Right kidney (tissue), 1 donor: Measurements from ENCODE around the gene ADAMTSL3.
"Not testable (repeated sequence)": the region's sequence is repeated elsewhere in the genome, so short reads cannot be mapped to it uniquely, and the experiment has no call there.

Source experiments
- DNase-seq: peaks from one replicate; pipeline ENCODE4 v3.0.0-alpha.2; 2016

Gene ADAMTSL3

DNA sequence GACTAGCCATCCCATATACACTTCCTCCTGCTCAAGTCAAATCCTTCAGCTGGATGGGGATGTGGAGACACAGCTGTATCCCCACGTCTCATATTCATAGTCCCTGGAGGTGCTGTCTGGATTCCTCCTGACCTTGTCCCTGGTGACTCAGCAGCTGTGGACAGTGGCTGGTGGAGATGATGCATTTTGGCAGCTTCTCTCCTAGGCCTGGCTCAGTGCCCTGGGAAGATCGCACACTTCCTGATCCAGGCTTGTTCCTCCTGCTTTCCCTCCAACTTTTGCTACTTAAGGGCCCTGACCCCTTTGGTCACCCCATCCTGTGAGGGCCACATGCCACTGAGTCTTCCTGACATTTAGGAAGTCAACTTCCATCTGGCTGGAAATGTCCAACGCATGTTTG, 44.4 kb downstream of the ADAMTSL3 start:
- DNase-seq: no peak

DNA sequence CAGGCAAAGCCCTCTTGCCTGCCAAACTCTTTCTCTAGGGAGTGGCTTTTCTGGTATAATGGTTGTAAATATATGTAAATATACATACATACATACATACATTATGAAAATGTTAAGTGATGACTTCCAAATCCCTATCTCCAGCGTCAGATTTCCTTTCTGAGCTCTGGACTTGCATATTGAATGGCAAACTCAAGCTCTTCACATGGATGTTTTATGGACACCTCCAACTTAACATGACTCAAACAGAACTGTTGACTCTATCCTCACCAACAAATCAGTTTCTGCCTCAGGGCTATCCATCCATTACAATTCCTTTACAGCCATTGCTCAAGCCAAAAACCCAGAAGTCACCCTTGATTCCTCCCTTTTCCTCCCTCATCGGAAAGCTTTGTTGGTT, 45.1 kb downstream of the ADAMTSL3 start:
- DNase-seq: no peak

DNA sequence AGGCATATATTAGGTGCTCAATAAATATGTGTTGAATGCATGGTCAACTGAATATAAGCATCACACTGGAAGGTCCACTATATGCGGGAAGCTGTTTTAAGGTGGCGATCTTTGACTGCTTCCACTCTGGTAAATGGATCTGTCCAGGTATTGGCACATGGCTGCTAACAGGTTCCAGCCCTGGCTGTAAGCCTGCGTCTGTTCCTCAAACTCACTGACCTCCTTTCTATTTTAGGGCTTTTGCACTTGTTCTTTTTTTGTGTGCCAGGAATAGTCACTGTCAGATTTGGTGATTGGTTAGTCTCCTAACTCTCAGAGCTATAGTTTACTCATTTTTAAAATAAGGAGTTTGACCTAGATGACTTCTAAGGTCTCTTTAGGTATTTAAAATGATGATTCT, 46.2 kb downstream of the ADAMTSL3 start:
- no peak for DNase-seq

DNA sequence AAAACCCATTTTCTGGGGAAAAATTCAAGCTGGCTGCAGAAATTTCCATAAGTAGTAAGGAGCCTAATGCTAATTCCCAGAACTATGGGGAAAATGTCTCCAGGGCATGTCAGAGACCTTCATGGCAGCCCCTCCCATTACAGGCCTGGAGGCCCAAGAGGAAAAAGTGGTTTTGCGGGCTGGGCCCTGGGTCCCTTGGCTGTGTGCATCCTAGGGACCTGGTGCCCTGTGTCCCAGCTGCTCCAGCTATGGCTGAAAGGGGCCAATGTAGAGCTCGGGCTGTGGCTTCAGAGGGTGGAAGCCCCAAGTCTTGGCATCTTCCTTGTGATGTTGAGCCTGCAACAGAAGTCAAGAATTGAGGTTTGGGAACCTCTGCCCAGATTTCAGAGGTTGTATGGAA, 48.4 kb downstream of the ADAMTSL3 start:
- DNase-seq: not testable (repeated sequence)

DNA sequence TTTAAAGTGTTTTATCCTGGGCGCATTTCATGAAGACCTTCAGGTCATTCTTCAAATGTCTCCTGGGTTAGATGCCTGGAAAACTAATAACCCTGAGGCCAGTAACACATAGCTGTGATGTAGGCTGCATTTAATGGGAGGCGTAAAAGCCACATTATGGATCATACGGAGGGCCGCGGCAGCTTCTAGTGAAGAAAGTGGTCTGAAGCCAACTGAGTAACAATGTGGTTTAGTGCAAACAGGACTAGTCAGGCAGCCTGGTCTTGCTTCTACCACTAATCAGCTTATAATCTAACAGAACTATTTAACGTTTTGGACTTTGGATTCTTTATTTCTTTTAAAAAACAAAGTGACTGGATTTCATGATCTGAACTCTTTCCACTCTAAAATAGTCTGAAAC, 54.4 kb downstream of the ADAMTSL3 start:
- no peak for DNase-seq

DNA sequence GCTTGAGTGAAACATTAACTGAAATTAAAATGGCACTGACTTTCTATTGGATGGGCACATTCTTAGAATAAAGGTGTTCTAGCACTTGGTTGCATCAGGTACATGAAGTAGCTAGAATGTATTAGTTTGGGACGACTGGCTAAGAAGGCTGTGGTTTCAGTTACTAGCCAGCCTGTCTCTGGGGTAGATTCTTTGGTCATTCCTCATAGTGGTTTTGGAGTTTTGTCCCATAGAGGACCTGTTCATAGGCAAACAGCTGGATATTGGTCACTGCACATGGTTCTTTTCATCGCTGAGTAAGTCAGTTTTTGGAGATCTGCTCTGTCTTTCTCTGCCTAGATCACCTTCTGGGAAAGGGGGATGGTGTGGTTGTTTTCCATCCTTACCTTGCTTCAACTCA, 55.3 kb downstream of the ADAMTSL3 start:
- no peak for DNase-seq

DNA sequence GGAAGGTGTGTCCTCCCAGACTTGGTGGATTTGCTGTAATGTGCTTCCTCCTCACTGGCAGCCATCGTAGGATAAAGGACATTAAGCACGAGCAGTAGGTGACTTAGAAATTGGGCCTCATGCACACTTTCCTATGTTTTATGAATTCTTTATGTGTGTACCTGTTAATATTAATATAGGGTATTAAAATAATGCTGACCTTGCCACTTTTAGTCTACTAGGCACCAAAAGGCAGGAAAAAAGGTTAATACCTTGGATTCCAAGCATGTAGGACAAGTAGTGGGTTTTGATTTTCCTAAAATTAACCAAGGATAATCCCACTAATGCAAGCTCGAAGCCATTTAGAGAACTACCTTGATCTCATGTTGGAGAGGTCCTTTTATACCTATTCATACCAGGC, 55.9 kb downstream of the ADAMTSL3 start:
- DNase-seq: no peak

DNA sequence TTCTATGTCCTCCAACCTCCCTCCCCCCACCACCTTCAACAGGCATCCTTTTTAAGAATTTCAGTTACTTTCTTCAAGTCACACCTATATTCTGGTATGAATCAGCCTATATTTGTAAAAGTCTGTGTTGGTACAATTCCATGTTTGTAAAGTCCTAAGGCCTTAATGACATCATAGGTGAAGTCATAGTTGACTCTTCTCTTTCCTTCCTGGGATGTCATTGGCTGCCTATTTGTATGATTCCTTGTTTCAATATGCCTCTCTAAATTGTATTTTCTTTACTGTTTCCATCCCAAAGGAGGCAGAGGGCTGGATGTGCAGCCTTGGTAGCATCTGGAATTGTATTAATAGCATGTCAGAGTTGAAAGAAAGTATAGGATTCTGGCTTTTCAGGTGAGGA, 56.5 kb downstream of the ADAMTSL3 start:
- DNase-seq: no peak

DNA sequence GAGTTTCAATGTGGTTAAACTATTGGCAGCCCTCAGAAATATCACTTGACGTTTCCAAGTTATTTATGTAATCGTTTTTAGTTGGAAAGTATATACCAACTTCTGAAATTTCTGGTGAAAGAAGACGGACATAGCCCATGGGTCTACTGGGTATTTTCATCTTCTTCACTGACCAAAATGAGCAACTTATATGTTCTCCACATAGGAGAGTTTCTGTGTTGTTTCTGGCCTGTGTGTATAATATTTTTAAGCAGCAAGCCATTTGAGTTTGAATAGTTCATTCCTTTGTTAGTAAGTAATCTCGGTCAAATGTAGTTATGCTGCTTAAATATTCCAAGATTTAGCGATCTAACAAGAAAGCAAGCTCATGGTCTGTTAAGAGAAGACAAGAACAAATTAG, 57.3 kb downstream of the ADAMTSL3 start:
- no peak for DNase-seq

DNA sequence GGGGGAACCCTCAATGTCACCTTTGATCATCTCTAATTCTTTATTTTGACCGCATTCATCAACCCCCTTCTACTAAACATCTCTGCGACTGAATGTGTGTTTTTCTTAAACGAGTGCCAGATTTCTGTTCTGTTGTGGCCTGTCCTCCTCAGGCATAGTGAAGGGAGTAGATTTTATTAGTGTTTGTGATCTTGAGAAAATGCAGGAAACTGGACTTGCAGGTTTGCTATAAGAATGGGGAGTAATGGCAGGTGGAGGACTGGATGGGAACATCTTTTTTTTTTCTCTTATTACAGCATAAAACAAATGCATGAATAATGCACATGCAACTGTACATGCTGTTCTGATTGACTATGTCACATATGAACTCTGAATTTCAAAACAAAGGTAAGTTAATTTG, 59.3 kb downstream of the ADAMTSL3 start:
- DNase-seq: no peak

DNA sequence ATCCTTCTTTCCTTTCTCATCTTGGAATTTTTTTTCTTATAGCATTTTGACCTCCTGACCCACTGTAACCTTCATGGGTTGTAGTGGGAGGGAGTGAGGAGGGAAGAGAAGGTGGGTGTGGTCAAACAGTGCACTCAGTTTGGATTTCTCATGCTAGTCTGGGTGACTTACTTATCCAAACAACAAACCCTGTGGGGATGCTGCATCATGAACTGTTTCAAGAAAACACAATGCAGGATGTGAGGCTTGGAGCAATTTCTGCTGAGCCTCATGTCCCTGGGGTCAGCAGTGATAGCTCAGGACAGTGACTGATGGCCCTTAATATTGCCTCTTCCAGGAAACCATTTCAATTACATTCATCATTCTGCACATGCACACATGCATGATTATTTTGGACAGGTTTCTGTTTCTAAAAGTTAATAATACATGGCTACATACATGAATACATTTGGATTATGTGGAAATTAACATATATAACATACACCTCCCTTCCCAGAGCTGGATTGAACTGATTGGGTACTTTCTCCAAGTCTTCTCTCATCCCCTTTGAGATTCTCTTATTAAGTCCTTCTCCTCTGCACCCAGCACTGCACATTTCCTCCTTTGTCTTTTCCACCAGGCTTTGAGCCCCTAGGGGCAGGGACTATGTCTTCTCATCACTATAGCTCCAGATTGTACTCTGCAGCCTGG, 61.2 kb downstream of the ADAMTSL3 start:
- no peak for DNase-seq

DNA sequence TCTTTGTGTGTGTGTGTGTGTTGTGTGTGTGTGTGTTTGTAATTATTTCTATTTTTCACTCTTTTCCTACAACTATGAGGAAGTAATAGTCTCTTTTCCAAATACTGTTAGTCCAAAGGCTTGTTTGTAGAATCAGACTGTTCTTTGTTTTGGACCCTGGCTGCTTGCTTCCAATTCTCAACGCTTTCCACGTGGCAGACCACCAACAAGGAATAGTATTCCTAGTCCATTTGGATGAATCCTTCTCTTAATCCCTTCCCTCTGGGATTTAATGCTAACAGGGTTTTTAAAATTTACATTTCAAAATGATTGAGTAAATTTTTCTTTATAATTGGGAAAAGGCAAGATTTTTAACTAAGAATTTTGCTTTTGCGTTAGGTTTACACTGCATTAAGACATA, 62.7 kb downstream of the ADAMTSL3 start:
- no peak for DNase-seq

DNA sequence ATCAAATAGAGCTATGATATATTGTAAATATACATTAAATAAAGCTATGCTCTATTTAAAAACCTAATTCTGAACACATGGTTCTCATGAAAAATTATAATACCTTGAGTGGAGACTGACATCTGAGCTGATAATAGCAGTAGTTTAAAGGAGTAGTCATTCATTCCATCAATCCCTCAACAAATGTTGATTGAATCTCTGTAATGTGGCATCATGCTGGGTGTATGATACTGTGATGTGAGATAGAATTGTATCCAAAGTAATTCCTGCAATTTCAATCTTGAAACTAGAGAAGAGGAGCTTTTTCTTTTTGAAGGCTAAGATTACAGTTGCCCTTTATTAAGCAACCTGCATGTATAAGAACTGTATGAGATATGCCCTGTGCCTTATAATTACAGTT, 63.1 kb downstream of the ADAMTSL3 start:
- no peak for DNase-seq

DNA sequence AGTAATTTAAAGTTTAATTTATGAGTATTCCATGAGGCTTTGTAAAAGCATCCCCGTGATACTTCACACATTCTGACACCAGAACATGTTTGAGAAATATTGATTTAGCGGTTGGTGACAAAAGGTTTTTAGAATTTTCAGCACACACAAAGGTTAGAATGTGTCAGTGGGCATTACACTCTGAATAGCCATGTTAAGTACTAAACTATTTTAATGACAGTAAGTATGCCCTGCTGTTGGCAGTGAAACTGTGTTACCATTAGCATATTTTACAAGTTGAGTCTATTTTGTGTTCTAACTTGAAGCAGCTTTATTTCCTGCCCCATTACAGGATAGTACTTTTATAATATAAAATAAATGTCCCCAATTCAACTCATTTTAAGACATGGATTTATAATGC, 66.5 kb downstream of the ADAMTSL3 start:
- no peak for DNase-seq

DNA sequence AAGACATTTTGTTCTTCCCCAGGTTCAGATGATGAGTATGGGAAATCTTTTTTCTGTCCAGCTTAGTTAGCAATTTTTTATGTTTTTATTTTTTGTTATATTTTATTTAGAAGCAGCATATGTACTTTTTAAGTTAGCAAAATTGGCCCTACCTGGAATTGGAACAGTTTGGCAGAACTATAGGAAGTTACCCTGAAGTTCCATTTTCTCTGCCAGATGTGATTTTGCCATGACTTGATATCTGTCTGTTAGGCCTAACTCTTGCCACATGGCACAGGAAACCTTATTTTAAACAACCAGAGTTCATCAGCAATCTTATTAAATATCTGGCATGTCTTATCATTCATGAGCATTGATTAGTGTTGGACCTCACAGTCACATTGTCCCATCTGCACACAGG, 67.1 kb downstream of the ADAMTSL3 start:
- no peak for DNase-seq

DNA sequence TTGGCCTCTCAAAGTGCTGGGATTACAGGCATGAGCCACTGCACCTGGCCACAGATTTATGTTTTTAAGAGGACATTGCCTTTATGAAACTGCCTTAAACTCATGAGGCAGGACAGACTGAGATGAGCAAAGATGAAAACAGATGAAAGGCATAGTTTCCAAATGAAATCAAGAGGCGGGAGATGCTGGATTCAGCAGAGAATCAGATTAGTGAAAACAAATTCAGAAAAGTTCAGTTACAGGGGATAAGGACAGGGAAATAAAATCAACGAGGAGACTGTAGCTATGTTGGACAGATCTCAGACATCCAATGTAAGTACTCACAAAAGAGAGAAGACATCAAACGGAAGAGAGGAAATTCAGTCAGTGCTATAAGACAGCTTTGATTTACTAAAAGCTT, 68.1 kb downstream of the ADAMTSL3 start:
- no peak for DNase-seq

DNA sequence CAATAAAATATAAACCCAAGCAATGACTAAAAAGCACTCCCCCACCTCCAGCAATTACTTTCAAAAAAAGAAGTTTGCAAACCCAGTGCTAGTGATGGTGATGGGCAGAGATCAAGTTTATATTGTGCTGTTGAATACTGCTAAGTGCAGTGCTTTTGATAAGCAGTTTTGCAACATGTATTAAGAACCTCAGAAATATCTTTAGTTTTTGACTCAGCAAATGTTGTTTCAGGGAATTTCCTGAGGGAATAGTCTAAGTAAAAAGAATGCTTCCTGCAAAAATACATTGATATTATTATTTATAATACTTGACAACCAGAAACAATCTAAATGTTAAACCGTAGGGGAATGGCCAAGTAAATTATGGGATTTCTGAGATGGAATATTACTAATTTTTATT, 69.3 kb downstream of the ADAMTSL3 start:
- DNase-seq: no peak

DNA sequence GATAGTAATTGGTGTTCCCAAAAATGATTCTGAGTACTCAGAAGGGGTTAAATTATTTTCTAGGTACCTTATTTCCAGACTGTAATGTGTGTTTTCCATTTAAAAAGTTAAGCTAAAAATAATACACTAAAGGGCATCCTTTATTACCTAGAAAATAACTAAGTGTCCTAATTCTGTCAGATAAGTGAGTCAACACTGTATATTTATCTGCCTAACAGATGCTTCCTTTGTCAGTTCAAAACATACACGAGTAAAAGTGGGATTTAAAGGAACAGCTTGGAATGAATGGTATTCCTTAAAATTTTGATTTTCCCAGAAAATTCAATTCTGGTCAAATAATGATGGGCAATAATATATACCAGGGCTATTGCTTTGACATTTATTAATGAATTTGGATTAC, 78.3 kb downstream of the ADAMTSL3 start:
- no peak for DNase-seq

DNA sequence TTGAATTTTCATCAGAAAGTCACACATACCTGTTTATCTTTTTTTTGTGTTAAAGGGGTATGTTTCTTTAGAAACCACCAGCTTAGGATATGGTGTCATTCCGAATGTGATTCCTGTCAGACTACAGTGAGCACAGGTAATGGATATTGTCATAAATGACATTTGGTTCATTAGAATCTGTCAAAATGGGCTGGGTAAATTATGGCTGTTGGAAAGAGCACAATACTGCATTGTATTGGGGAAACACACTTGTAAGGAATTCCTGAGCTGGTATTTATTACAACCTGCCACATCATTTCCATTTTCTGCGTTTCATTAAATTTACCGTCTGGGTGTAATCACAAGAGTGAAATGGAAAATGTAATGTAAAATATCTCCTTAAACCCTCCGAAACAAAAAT, 78.8 kb downstream of the ADAMTSL3 start:
- DNase-seq: no peak

DNA sequence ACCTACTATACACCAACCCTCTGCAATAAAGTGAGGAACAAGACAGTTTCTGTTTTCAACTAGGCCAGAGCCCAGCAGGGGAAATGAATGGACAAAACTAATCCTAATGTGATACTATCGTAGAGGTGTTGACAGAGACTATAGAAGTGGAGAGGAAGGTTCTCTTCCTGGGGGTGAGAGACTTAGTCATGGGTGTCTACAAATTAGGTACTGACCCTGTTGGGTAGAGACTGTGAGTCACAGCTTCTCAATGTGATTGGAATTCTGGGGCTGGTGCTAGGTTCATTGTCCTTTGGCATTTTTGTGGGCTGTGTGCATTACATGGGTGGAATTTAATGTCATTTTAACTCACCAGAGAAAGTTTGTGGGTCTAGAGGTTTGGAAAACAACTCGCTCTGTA, 79.3 kb downstream of the ADAMTSL3 start:
- no peak for DNase-seq

DNA sequence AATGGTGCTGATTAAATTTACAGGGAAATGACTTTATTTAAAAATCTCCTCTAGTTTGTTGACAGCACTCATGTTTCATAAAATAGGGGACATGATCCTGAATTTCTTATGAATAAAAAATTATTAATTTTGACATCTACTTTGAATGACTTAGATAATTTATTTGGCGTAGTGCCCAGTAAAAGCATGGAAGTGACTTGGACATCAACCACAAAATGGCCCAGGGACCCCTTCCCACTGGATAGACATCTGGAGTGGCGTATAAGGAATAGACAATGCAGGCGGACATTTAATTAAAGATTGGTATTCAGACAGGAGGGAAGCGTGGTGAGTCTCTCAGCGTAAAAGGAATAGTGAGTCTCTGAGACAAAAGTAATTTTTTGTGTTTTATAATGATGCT, 79.8 kb downstream of the ADAMTSL3 start:
- no peak for DNase-seq

DNA sequence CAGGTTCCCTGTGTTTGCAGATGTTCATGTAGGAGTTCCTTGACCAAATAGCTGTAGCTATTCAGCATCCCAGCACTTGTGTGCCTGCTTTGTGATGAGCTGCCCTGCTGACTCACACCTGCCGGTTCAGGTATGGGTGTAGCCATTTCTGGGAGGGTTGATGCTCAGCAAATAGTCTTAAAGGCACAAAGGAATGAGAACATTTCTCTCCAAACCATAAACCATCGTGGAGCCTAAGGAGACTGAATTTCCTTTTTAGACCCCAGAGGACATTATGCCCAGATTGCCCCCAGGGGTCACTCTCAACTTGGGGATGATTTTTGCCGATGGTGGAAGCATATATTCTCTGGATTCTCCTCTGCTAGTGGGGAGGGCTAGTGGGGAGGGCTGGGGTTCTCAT, 80.6 kb downstream of the ADAMTSL3 start:
- no peak for DNase-seq

DNA sequence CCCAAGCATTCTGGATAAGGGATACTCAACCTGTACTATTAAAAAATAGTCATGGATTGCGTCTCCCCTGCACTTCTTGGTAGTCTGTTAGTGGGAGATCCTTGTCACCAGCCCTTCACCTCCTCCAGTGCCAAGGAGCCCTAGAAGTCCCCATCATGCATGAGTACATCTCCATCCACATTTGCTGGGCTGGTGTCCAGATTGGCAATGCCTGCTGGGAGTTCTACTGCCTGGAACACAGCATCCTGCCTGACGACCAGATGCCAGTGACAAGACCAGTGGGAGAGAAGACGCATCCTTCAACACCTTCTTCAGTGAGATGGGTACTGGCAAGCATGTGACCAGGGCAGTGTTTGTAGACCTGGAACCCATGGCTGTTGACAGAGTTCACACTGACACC, 85.7 kb downstream of the ADAMTSL3 start:
- no peak for DNase-seq

DNA sequence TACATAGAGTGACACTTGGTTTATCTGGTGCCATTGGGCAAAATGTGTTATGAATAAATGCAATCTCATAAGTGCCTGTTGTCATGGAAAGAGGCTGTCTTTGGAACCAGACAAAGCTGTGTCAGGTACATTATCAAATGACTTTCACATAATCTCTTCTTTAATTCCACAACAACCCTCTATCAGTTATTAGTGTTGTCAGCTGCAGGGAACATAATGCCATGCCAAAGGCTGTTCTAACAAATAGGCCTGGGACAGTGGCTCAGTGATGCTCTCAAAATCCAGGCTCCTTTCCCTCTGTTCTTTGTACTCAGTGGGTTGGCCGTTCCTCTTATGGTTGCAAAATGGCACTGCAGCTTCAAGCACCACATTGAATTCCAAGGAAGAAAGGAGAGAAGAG, 91.8 kb downstream of the ADAMTSL3 start:
- DNase-seq: no peak

DNA sequence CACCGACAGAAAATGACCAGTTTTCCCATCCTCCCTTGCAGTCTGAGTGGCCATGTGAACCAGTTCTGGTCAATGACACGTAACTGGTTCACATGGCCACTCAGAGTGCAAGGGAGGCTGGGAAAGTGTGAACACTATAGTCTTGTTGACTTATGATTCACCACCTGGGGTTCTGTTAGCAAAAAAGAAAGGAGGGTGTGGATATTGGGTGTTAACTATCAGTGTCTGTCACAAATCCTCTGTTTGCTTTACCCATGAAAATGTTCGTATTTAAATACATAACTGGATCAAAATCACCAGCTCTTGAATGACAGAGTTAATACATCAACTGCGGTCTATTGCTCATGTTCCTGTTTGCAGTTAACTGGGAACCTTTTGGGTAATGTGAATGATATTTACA, 92.3 kb downstream of the ADAMTSL3 start:
- no peak for DNase-seq
